ENCODE results near the gene DDX52. TPM values are rescaled to one million over a fixed set of nuclear protein-coding genes. Genes with fewer than 3 reads are reported as not detected.

Gene DDX52
- total RNA-seq, 1 experiment from 2014 or later, result 31.9 TPM

- TF ChIP-seq PRDM15 (CRISPR knock-in tag; IDR thresholded peaks at IDR 0.05), result no peak
- TF ChIP-seq GTF2I (CRISPR knock-in tag; conservative IDR thresholded peaks at IDR 0.05), result no peak
- TF ChIP-seq KAT7 (CRISPR knock-in tag; IDR thresholded peaks at IDR 0.05; ENCODE audit: borderline replicate concordance), result no peak
- no peak for TF ChIP-seq IRF2 (CRISPR knock-in tag; IDR thresholded peaks at IDR 0.05; ENCODE audit: borderline replicate concordance, low read depth)
- TF ChIP-seq ATF3 (CRISPR knock-in tag; conservative IDR thresholded peaks at IDR 0.05), result no peak
- no peak for TF ChIP-seq HMGXB4 (CRISPR knock-in tag; IDR thresholded peaks at IDR 0.05)
- no peak for TF ChIP-seq FOXJ3 (CRISPR knock-in tag; IDR thresholded peaks at IDR 0.05; ENCODE audit: borderline replicate concordance)
- TF ChIP-seq CTCF (IDR thresholded peaks at IDR 0.05), result no peak
- TF ChIP-seq TCF7 (CRISPR knock-in tag; IDR thresholded peaks at IDR 0.05; ENCODE audit: low read depth), result no peak
Observed at GRCh38 chr17:37667039-37667438, 23.8 kb upstream of the DDX52 start (continued).

- POLR2A ChIA-PET, result no interaction called here
- CTCF ChIA-PET, result interaction anchor here (1.5 kb wide), 1 partner anchor 37 kb away, joined by 3 read pairs; no protein-coding TSS in a partner anchor
- Mint-ChIP-seq H3K36me3 (no peaks in the 10 kb centered on the region), H3K4me3 (no peak overlapping the region), H3K4me1 (peaks cover 15% of the 10 kb centered on the region), H3K9me3 (no peaks in the 10 kb centered on the region), H3K27ac (no peak overlapping the region), H3K27me3 (ENCODE audit: low read depth) (peaks cover 16% of the 10 kb centered on the region; the same call in 1 of the 2 replicates)
- ATAC-seq (no peak), DNase-seq (ENCODE audit: low spot score) (no peak)
- no peak for TF ChIP-seq E2F5 (CRISPR knock-in tag; IDR thresholded peaks at IDR 0.05)
- TF ChIP-seq ZNF121 (CRISPR knock-in tag; IDR thresholded peaks at IDR 0.05), result no peak
- no peak for TF ChIP-seq ATF6 (CRISPR knock-in tag; IDR thresholded peaks at IDR 0.05)
- TF ChIP-seq FOXK1 (CRISPR knock-in tag; IDR thresholded peaks at IDR 0.05), result no peak
- TF ChIP-seq CREM (CRISPR knock-in tag; IDR thresholded peaks at IDR 0.05), result no peak
- TF ChIP-seq AFF4 (CRISPR knock-in tag; IDR thresholded peaks at IDR 0.05; ENCODE audit: borderline replicate concordance), result no peak
- no peak for TF ChIP-seq OVOL2 (CRISPR knock-in tag; IDR thresholded peaks at IDR 0.05; ENCODE audit: borderline replicate concordance)
- no peak for TF ChIP-seq ELF4 (CRISPR knock-in tag; IDR thresholded peaks at IDR 0.05; ENCODE audit: low read depth)
- TF ChIP-seq ZNF317 (CRISPR knock-in tag; IDR thresholded peaks at IDR 0.05; ENCODE audit: borderline replicate concordance, low read depth), result no peak
- TF ChIP-seq E2F1 (CRISPR knock-in tag; IDR thresholded peaks at IDR 0.05), result no peak
- no peak for TF ChIP-seq NR1H2 (CRISPR knock-in tag; IDR thresholded peaks at IDR 0.05)
Observed at GRCh38 chr17:37664214-37664613, 21.0 kb upstream of the DDX52 start.

Measured in WTC11 (cell line).